K562 (cell line): Measurements from ENCODE around the gene TNFSF18. TPM values are rescaled to one million over a fixed set of nuclear protein-coding genes. Genes with fewer than 3 reads are reported as not detected.

ENCODE experiments used
- ATAC-seq: fragments of 200-7000 bp; cut with Tn5 transposase; 3 replicates; pipeline ENCODE4 v1.9.1; 2020; ENCODE audit warnings: moderate library complexity
- Bru-seq: library from RNA; stranded (reverse); fragments of 400-500 nt; gene quantifications from one replicate; lab custom pipeline; 2021; lab: Mats Ljungman, UMichigan
- BruChase-seq, 2 experiments: library from RNA; stranded (reverse); fragments of 400-500 nt; gene quantifications; one replicate each; lab custom pipeline; 2021; lab: Mats Ljungman, UMichigan
- BruUV-seq: library from RNA; stranded (reverse); fragments of 400-500 nt; replicated peaks from 2 replicates; lab custom pipeline; 2021; lab: Mats Ljungman, UMichigan
- CTCF ChIA-PET: fragments of 300-600 bp; formaldehyde crosslinking; extraction: SDS; loops from one replicate; lab custom pipeline; 2021; ENCODE audit warnings: low intra/inter-chr PET ratio; lab: Yijun Ruan, JAX
- POLR2A ChIA-PET: fragments of 300-600, 350-650 bp; sonication (Branson Sonifier 250); formaldehyde crosslinking; extraction: SDS; loops from one replicate; lab custom pipeline; 2021; ENCODE audit warnings: antibody characterized with exemption, inconsistent platforms; lab: Yijun Ruan, JAX
- DNase-seq, 4 experiments: peaks; one replicate each; pipeline versions ENCODE4 v3.0.0 to v3.0.0-alpha.2; 2011 to 2018; ENCODE audit warnings: low spot score in 3 of 4, mixed read lengths in 3 of 4; ENCODE audit errors: extremely low read depth in 1 of 4
- FAIRE-seq: peaks from 2 replicates; lab custom pipeline; 2011; peaks lifted over from hg19 to GRCh38; lab: Jason Lieb, UNC
- H2AFZ ChIP-seq: 2 replicates; pipeline ENCODE4 v1.6.0; 2011; ENCODE audit warnings: low read depth, low read length, control low read depth, inconsistent platforms
- H3K27ac ChIP-seq: fragments of 200-600 bp; 3 replicates; pipeline ENCODE4 v1.8.0; 2011; ENCODE audit warnings: low read depth, mild to moderate bottlenecking, control low read depth, inconsistent platforms, low read length, moderate library complexity, mixed read lengths; ENCODE audit errors: extremely low read depth
- H3K27me3 ChIP-seq, 2 experiments: fragments of 300-600 bp in 1 of 2; 2 replicates in 1 of 2; 3 replicates in 1 of 2; pipeline versions ENCODE4 v1.6.0 to v1.8.0; 2011; ENCODE audit warnings: inconsistent platforms in 2 of 2, low read length in 2 of 2, mild to moderate bottlenecking in 1 of 2, mixed read lengths in 1 of 2, moderate library complexity in 1 of 2; ENCODE audit not compliant: control insufficient read depth in 2 of 2, insufficient read depth in 2 of 2
- H3K36me3 ChIP-seq: fragments of 300-600 bp; 3 replicates; pipeline ENCODE4 v1.8.0; 2011; ENCODE audit warnings: mild to moderate bottlenecking, low read length, inconsistent platforms; ENCODE audit not compliant: control insufficient read depth, insufficient read depth
- H3K4me1 ChIP-seq, 2 experiments: fragments of 200-600 bp in 1 of 2; replicated peaks in 1 of 2; 2 replicates in 1 of 2; 3 replicates in 1 of 2; pipeline versions ENCODE4 v1.5.1 to v1.8.0; 2011; ENCODE audit warnings: inconsistent platforms in 2 of 2, low read length in 2 of 2, mild to moderate bottlenecking in 1 of 2, mixed read lengths in 1 of 2, moderate library complexity in 1 of 2; ENCODE audit not compliant: control insufficient read depth in 2 of 2, insufficient read depth in 2 of 2
- H3K4me2 ChIP-seq: 2 replicates; pipeline ENCODE4 v1.6.1; 2011; ENCODE audit warnings: low read length, control low read depth, inconsistent platforms, mixed read lengths; ENCODE audit not compliant: insufficient read depth
- H3K4me3 ChIP-seq: fragments of 200-600 bp; sonication (generic), shearing (Covaris generic); 2 replicates; pipeline ENCODE4 v1.5.1; 2016; ENCODE audit warnings: control low read depth, inconsistent platforms
- H3K79me2 ChIP-seq: fragments of 200-600 bp; 3 replicates; pipeline ENCODE4 v1.8.0; 2011; ENCODE audit warnings: low read length, inconsistent platforms; ENCODE audit not compliant: control insufficient read depth, insufficient read depth
- H3K9ac ChIP-seq, 2 experiments: 2 replicates each; pipeline versions ENCODE4 v1.6.0 to v1.6.1; 2011; ENCODE audit warnings: low read depth in 2 of 2, low read length in 2 of 2, control low read depth in 1 of 2, inconsistent platforms in 1 of 2, mild to moderate bottlenecking in 1 of 2, mixed read lengths in 1 of 2; ENCODE audit not compliant: insufficient read depth in 1 of 2
- H3K9me1 ChIP-seq: one replicate; pipeline ENCODE4 v1.6.0; 2011; ENCODE audit warnings: inconsistent platforms, mild to moderate bottlenecking, low read length, moderate library complexity; ENCODE audit not compliant: control insufficient read depth, insufficient read depth
- H3K9me3 ChIP-seq: replicated peaks from 2 replicates; pipeline ENCODE4 v1.5.1; 2011; ENCODE audit warnings: low read depth, low read length, inconsistent platforms; ENCODE audit not compliant: control insufficient read depth, insufficient read depth
- H4K20me1 ChIP-seq: replicated peaks from 2 replicates; pipeline ENCODE4 v1.6.1; 2011; ENCODE audit warnings: low read length, inconsistent platforms, mixed read lengths; ENCODE audit not compliant: control insufficient read depth, insufficient read depth
- HDAC8 ChIP-seq: fragments of 450-650 bp; IDR thresholded peaks from 2 replicates; pipeline ENCODE4 v1.6.1; 2016; ENCODE audit warnings: mild to moderate bottlenecking, missing genetic modification characterization, moderate library complexity, missing compliant biosample characterization
- KHSRP ChIP-seq: fragments of 450-650 bp; IDR thresholded peaks from 2 replicates; pipeline ENCODE4 v1.6.1; 2017
- PHF20 ChIP-seq: fragments of 450-650 bp; IDR thresholded peaks from 2 replicates; pipeline ENCODE4 v1.6.1; 2018; ENCODE audit not compliant: partially characterized antibody
- PTBP1 ChIP-seq: fragments of 200-400 bp; formaldehyde crosslinking; IDR thresholded peaks from 2 replicates; pipeline ENCODE4 v1.6.1; 2017; ENCODE audit warnings: low read depth, low read length
- ZNF140 ChIP-seq: fragments of 250-450 bp; sonication (Bioruptor Pico); IDR thresholded peaks from 2 replicates; pipeline ENCODE4 v1.8.0; 2021; ENCODE audit warnings: moderate library complexity, mild to moderate bottlenecking, inconsistent platforms
- whole genome bisulfite sequencing: fragments of 100-300 bp; shearing (Covaris generic); methylation state at CpG from one replicate; pipeline ENCODE4 v1.1.6; 2016; ENCODE audit warnings: low coverage, mixed read lengths; ENCODE audit not compliant: insufficient coverage; ENCODE audit errors: missing lambda C conversion rate; 5-methylcytosine and 5-hydroxymethylcytosine counted together
- in situ Hi-C: fragments of 300-500 bp; cut with MboI; formaldehyde crosslinking; loops from 4 replicates; pipeline ENCODE4 v1.15.0; 2018; ENCODE audit warnings: inconsistent platforms, mixed read lengths
- intact Hi-C: fragments of 100-400 bp; cut with micrococcal nuclease; formaldehyde crosslinking; loops from 2 replicates; pipeline ENCODE4 v1.14.2; 2022
- long read RNA-seq, 3 experiments: library from polyadenylated mRNA in 2 of 3; library from RNA in 1 of 3; unstranded in 2 of 3; stranded (forward) in 1 of 3; transcript quantifications; one replicate each; pipeline ENCODE4 v2.0.0, GENCODE V29; 2019 to 2022
- polyA minus RNA-seq, 3 experiments: library from RNA; depleted of rRNA, polyadenylated mRNA; stranded (reverse); fragments of >200 nt; gene quantifications; 2 replicates each; pipeline ENCODE4 v1.2.3, GENCODE V29; 2011
- polyA plus RNA-seq, 8 experiments: library from polyadenylated mRNA; depleted of rRNA in 4 of 8; stranded (reverse) in 5 of 8; unstranded in 3 of 8; fragments of >200 nt; fragmentation: Nextera tagmentation in 2 of 8; fragmentation: Illumina TruSeq in 1 of 8; extraction: Ambion mirVana in 2 of 8; extraction: Trizol in 1 of 8; gene quantifications; 2 replicates each; pipeline versions ENCODE4 v1.2.1 to v1.2.3, GENCODE V29; 2011 to 2014; ENCODE audit warnings: inconsistent platforms in 1 of 8, missing spikeins in 1 of 8
- total RNA-seq, 7 experiments: library from RNA; depleted of rRNA in 6 of 7; stranded (reverse); fragments of >200 nt in 6 of 7; fragmentation: Illumina TruSeq in 2 of 7; extraction: Trizol in 2 of 7; gene quantifications; 2 replicates each; pipeline versions ENCODE4 v1.2.1 to v1.2.3, GENCODE V29; 2011 to 2021; ENCODE audit warnings: low replicate concordance in 1 of 7

The TNFSF18 gene
- not detected in 2 replicates for total RNA-seq (2011; cell fraction: chromatin; rRNA removed; ENCODE audit: low replicate concordance)
- not detected in 2 replicates for total RNA-seq (2011; cell fraction: nucleolus; rRNA removed)
- not detected in 2 replicates for total RNA-seq (2011; cell fraction: nucleoplasm; rRNA removed)
- total RNA-seq (2014; rRNA removed) (not detected in 2 replicates), total RNA-seq (2014; rRNA removed; fragmentation: Illumina TruSeq; extraction: Trizol) (not detected in 2 replicates), total RNA-seq (2015; rRNA removed; fragmentation: Illumina TruSeq; extraction: Trizol) (not detected in 2 replicates), total RNA-seq (2021) (not detected in 2 replicates), polyA plus RNA-seq (2011; rRNA removed) (not detected in 2 replicates), polyA plus RNA-seq (2014; fragmentation: Illumina TruSeq; extraction: Trizol) (not detected in 2 replicates), polyA plus RNA-seq (2014; fragmentation: Nextera tagmentation; extraction: Ambion mirVana) (not detected), polyA plus RNA-seq (2014; rRNA removed) (not detected in 2 replicates), polyA minus RNA-seq (2011; rRNA and poly(A)+ RNA removed) (not detected in 2 replicates), Bru-seq, nascent RNA (not detected), BruChase-seq, experiment 1, labeled RNA remaining after a 2-hour chase (percentile 8 among the genes with signal in this experiment), BruChase-seq, experiment 2, labeled RNA remaining after a 6-hour chase (percentile 13 among the genes with signal in this experiment)
- polyA plus RNA-seq (2011; cell fraction: cytosol; rRNA removed) = not detected in 2 replicates
- not detected in 2 replicates for polyA plus RNA-seq (2011; cell fraction: nucleus; rRNA removed)
- polyA plus RNA-seq (2012) = not detected in 2 replicates
- polyA minus RNA-seq (2011; cell fraction: cytosol; rRNA and poly(A)+ RNA removed) = not detected in 2 replicates
- polyA minus RNA-seq (2011; cell fraction: nucleus; rRNA and poly(A)+ RNA removed) = not detected in 2 replicates
- long read RNA-seq, experiment 1 = 0 reads
- long read RNA-seq, experiment 2 = 0 reads
- long read RNA-seq, experiment 3 = 0 reads

DNA sequence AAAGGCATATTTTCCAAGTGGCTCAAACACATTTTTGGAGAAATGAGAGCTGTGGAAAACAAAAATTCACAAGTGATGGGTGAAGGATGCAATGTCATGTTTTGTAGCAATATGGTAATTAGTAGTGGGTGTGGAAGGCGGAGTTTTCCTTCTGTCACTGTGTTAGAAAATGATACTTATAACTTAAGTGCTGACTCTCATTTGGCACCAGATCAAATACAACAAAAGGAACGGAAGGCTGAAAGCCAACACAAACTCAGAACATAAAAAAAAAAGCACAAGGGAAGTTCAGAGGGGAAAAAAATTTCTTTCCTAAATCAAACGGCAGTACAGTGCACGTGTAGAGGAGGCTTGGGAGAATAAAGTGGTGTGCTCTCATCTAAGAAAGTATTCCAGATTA is at the start of gene TNFSF18:
Gene TNFSF18 (minus strand): TSS at position 77 of the 400 bp plus-strand sequence. CDS start 45 bp downstream, at position 32.
- no peak for FAIRE-seq
- Histone ChIP-seq H3K4me3 (no peak within 1 kb of the TSS), H3K27me3 (no peaks in the 10 kb centered on the region), H3K9me3 (no peaks in the 10 kb centered on the region), H3K27ac (no peak within 1 kb of the TSS), H3K9ac (no peak within 1 kb of the TSS), H2AFZ (no peak within 1 kb of the TSS), H3K9me1 (no peaks in the 10 kb centered on the region), H3K36me3 (no peaks in the 10 kb centered on the region), H3K79me2 (no peaks in the 10 kb centered on the region), H3K4me2 (no peak within 1 kb of the TSS), H3K4me1 (no peaks in the 10 kb centered on the region), H4K20me1 (no peaks in the 10 kb centered on the region)
- TF ChIP-seq PHF20 (no peak), HDAC8 (tag) (no peak), KHSRP (no peak), PTBP1 (no peak), ZNF140 (no peak)
- ChIA-PET CTCF (no interaction called here), POLR2A (interaction anchor here (1.1 kb wide), 1 partner anchor 23 kb away, joined by 3 read pairs; no protein-coding TSS in a partner anchor)
- 2% methylated on average over 4 of the region's 4 CpGs for WGBS
- ATAC-seq = no peak
- BruUV-seq = no TSS peak
- intact Hi-C loops = no loop called here
- DNase-seq = no peak
- in situ Hi-C loops = no loop called here
